Left lobe of liver (tissue), 2 donors: ENCODE measurements around the gene IGSF9B. TPM values are rescaled to one million over a fixed set of nuclear protein-coding genes. Genes with fewer than 3 reads are reported as not detected.
A peak's percentile ranks its signal among the peaks of the same experiment; 100 is the strongest.

Experiments used
- ATAC-seq: fragments of 200-7000 bp; cut with Tn5 transposase; one replicate; pipeline ENCODE4 v1.9.1; 2020; ENCODE audit warnings: mild to moderate bottlenecking, moderate library complexity
- DNase-seq: peaks from one replicate; pipeline ENCODE4 v3.0.0-alpha.2; 2020; ENCODE audit warnings: low spot score
- total RNA-seq: library from RNA; stranded (reverse); gene quantifications from one replicate; pipeline ENCODE4 v1.2.1, GENCODE V29; 2021
- donor health status: DM: no; HTN: no; CAD: no; lungs with moderate emphysema.
- donor health status: DM: no; HTN: yes; CAD: no.

Gene IGSF9B
- total RNA-seq, 1 donor from 2014 or later, result 0.13 TPM

- ATAC-seq (no peak), DNase-seq (no peak)
These were observed 16.7 kb downstream of the IGSF9B start for GRCh38 chr11:133940034-133940433.

- ATAC-seq (no peak), DNase-seq (no peak)
These were observed 17.2 kb downstream of the IGSF9B start for GRCh38 chr11:133939558-133939957.

GRCh38 chr11:133938166-133938565 is 18.6 kb downstream of the IGSF9B start:
- DNase-seq (no peak), ATAC-seq (no peak)

GRCh38 chr11:133937468-133937867 is 19.3 kb downstream of the IGSF9B start:
- ATAC-seq, result no peak
- DNase-seq, result no peak

- no peak for ATAC-seq
These were observed 19.8 kb downstream of the IGSF9B start for GRCh38 chr11:133937015-133937414.

GRCh38 chr11:133936592-133936991 is 20.2 kb downstream of the IGSF9B start:
- no peak for DNase-seq
- ATAC-seq, result no peak

More at GRCh38 chr11:133937015-133937414, 19.8 kb downstream of the IGSF9B start:
- no peak for DNase-seq

- DNase-seq (no peak), ATAC-seq (no peak)
These were observed 20.6 kb downstream of the IGSF9B start for GRCh38 chr11:133936136-133936535.

- ATAC-seq, result no peak
- DNase-seq, result no peak
These were observed 21.2 kb downstream of the IGSF9B start for GRCh38 chr11:133935551-133935910.

- DNase-seq (no peak), ATAC-seq (no peak)
These were observed 21.9 kb downstream of the IGSF9B start for GRCh38 chr11:133934599-133935550.

- no peak for ATAC-seq
- DNase-seq, result no peak
These were observed 22.7 kb downstream of the IGSF9B start for GRCh38 chr11:133934096-133934495.

GRCh38 chr11:133931449-133932060 is 25.2 kb downstream of the IGSF9B start:
- ATAC-seq (no peak), DNase-seq (no peak)

- ATAC-seq, result peak; percentile 13
- DNase-seq, result no peak
These were observed 25.9 kb downstream of the IGSF9B start for GRCh38 chr11:133930767-133931448.

GRCh38 chr11:133930053-133930766 is 26.6 kb downstream of the IGSF9B start:
- DNase-seq (no peak), ATAC-seq (no peak)

GRCh38 chr11:133929401-133930052 is 27.2 kb downstream of the IGSF9B start:
- no peak for DNase-seq

GRCh38 chr11:133928628-133929059 is 28.1 kb downstream of the IGSF9B start:
- no peak for ATAC-seq
- DNase-seq, result no peak

More at GRCh38 chr11:133929401-133930052, 27.2 kb downstream of the IGSF9B start:
- no peak for ATAC-seq

GRCh38 chr11:133927690-133928627 is 28.8 kb downstream of the IGSF9B start:
- peak; percentile 94 for ATAC-seq
- DNase-seq, result peak; percentile 52

- DNase-seq (no peak), ATAC-seq (no peak)
These were observed 30.1 kb downstream of the IGSF9B start for GRCh38 chr11:133926466-133927246.

GRCh38 chr11:133925756-133926155 is 31.0 kb downstream of the IGSF9B start:
- DNase-seq (no peak), ATAC-seq (no peak)
